Upper lobe of left lung (tissue), 6 donors: Measurements from ENCODE around the gene WFIKKN2. TPM values are rescaled to one million over a fixed set of nuclear protein-coding genes. Genes with fewer than 3 reads are reported as not detected.

Source experiments
- ATAC-seq, 2 donors: fragments of 200-7000 bp; cut with Tn5 transposase; one replicate each; pipeline ENCODE4 v1.9.1; 2022; ENCODE audit warnings: mild to moderate bottlenecking in 2 of 2, moderate library complexity in 2 of 2; ENCODE audit not compliant: low FRiP score in 2 of 2
- DNase-seq, 2 donors: peaks; one replicate each; pipeline ENCODE4 v3.0.0-alpha.2; 2019 to 2020
- H3K27ac ChIP-seq, 4 donors: fragments of 200-600 bp; sonication (generic); one replicate each; pipeline ENCODE4 v1.5.1; 2016 to 2019
- H3K27me3 ChIP-seq, 4 donors: fragments of 200-600 bp; sonication (generic); one replicate each; pipeline ENCODE4 v1.5.1; 2017 to 2019
- H3K36me3 ChIP-seq, 4 donors: fragments of 200-600 bp; sonication (generic); one replicate each; pipeline ENCODE4 v1.5.1; 2016 to 2019
- H3K4me1 ChIP-seq, 4 donors: fragments of 200-600 bp; sonication (generic); one replicate each; pipeline ENCODE4 v1.5.1; 2018 to 2019
- H3K4me3 ChIP-seq, 4 donors: fragments of 200-600 bp; sonication (generic); one replicate each; pipeline ENCODE4 v1.5.1; 2017 to 2019; ENCODE audit warnings: mild to moderate bottlenecking in 2 of 4, moderate library complexity in 1 of 4
- H3K9me3 ChIP-seq, 4 donors: fragments of 200-600 bp; sonication (generic); one replicate each; pipeline ENCODE4 v1.5.1; 2018 to 2019
- EP300 ChIP-seq, 4 donors: sonication (generic); formaldehyde crosslinking; IDR thresholded peaks; one replicate each; pipeline ENCODE4 v1.5.1; 2017; ENCODE audit warnings: antibody characterized with exemption in 4 of 4, control low read depth in 2 of 4
- POLR2A ChIP-seq, 4 donors: fragments of 450-650 bp; IDR thresholded peaks; one replicate each; pipeline ENCODE4 v1.5.1; 2016 to 2017; ENCODE audit warnings: antibody characterized with exemption in 4 of 4, mild to moderate bottlenecking in 2 of 4
- POLR2AphosphoS5 ChIP-seq, 2 donors: sonication (generic); formaldehyde crosslinking; IDR thresholded peaks; one replicate each; pipeline ENCODE4 v1.5.1; 2017; ENCODE audit warnings: antibody characterized with exemption in 2 of 2
- WGBS, 2 donors: methylation state at CpG; one replicate each; pipeline ENCODE4 v1.1.5; 2017 to 2018; 5-methylcytosine and 5-hydroxymethylcytosine counted together
- total RNA-seq, 6 donors: library from RNA; depleted of rRNA in 4 of 6; stranded (reverse); fragments of >200 nt in 4 of 6; gene quantifications; one replicate each; pipeline versions ENCODE4 v1.1.0 to v1.2.1, GENCODE V29; 2016 to 2021
- TF ChIP-seq, protein P1 (sequence below), 6 experiments: fragments of 450-650 bp in 4 of 6; fragments of 200-600 bp in 2 of 6; sonication (generic) in 2 of 6; IDR thresholded peaks; one replicate each; pipeline ENCODE4 v1.5.1; 2016 to 2019; ENCODE audit warnings: antibody characterized with exemption in 6 of 6
- donor health status: DM: no; HTN: no; CAD: no; lungs with moderate emphysema.
- donor health status: DM: no; HTN: yes; CAD: no; lungs with severe emphysema.

The WFIKKN2 gene
- total RNA-seq, 6 donors from 2014 or later = 0.23 TPM; not detected in 5

GRCh38 chr17:50808888-50809287 is 26.5 kb upstream of the WFIKKN2 start:
- ATAC-seq (no peak), DNase-seq (no peak)
- H3K4me1 ChIP-seq = no peaks in the 10 kb centered on the region
- H3K27ac ChIP-seq = no peak overlapping the region
- WGBS, 2 donors = 64 to 83% methylated on average over 3 of the region's 3 CpGs
- H3K4me3 ChIP-seq = no peak overlapping the region
- no peaks in the 10 kb centered on the region for H3K27me3 ChIP-seq
- TF ChIP-seq POLR2AphosphoS5 (IDR thresholded peaks at IDR 0.05) (no peak), POLR2A (IDR thresholded peaks at IDR 0.05) (no peak), EP300 (IDR thresholded peaks at IDR 0.05) (no peak)
- TF ChIP-seq, protein P1, sequence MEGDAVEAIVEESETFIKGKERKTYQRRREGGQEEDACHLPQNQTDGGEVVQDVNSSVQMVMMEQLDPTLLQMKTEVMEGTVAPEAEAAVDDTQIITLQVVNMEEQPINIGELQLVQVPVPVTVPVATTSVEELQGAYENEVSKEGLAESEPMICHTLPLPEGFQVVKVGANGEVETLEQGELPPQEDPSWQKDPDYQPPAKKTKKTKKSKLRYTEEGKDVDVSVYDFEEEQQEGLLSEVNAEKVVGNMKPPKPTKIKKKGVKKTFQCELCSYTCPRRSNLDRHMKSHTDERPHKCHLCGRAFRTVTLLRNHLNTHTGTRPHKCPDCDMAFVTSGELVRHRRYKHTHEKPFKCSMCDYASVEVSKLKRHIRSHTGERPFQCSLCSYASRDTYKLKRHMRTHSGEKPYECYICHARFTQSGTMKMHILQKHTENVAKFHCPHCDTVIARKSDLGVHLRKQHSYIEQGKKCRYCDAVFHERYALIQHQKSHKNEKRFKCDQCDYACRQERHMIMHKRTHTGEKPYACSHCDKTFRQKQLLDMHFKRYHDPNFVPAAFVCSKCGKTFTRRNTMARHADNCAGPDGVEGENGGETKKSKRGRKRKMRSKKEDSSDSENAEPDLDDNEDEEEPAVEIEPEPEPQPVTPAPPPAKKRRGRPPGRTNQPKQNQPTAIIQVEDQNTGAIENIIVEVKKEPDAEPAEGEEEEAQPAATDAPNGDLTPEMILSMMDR (IDR thresholded peaks at IDR 0.05) = no peak
- H3K36me3 ChIP-seq = no peaks in the 10 kb centered on the region
- no peaks in the 10 kb centered on the region for H3K9me3 ChIP-seq

- no peak overlapping the region for H3K27ac ChIP-seq
- no peaks in the 10 kb centered on the region for H3K27me3 ChIP-seq
- DNase-seq (no peak), ATAC-seq (no peak)
- no peak for TF ChIP-seq EP300 (IDR thresholded peaks at IDR 0.05)
- no peak for TF ChIP-seq POLR2AphosphoS5 (IDR thresholded peaks at IDR 0.05)
- no peak for TF ChIP-seq POLR2A (IDR thresholded peaks at IDR 0.05)
- TF ChIP-seq, protein P1 (IDR thresholded peaks at IDR 0.05) = no peak
- no peaks in the 10 kb centered on the region for H3K36me3 ChIP-seq
- H3K9me3 ChIP-seq = no peaks in the 10 kb centered on the region
- H3K4me1 ChIP-seq = peaks cover 3 to 6% (median 5%) of the 10 kb centered on the region in 4 donors
- no peak overlapping the region for H3K4me3 ChIP-seq
Observed at GRCh38 chr17:50813583-50813982, 21.8 kb upstream of the WFIKKN2 start.

GRCh38 chr17:50815400-50815799 is 20.0 kb upstream of the WFIKKN2 start:
- no peak overlapping the region for H3K27ac ChIP-seq
- H3K4me1 ChIP-seq = peaks cover 3 to 6% (median 5%) of the 10 kb centered on the region in 4 donors
- H3K9me3 ChIP-seq = no peaks in the 10 kb centered on the region
- 32 to 48% methylated on average over 3 of the region's 3 CpGs for WGBS, 2 donors
- H3K27me3 ChIP-seq = no peaks in the 10 kb centered on the region
- TF ChIP-seq POLR2AphosphoS5 (IDR thresholded peaks at IDR 0.05) (no peak), POLR2A (IDR thresholded peaks at IDR 0.05) (no peak), EP300 (IDR thresholded peaks at IDR 0.05) (no peak)
- TF ChIP-seq, protein P1 (IDR thresholded peaks at IDR 0.05) = no peak
- DNase-seq (no peak), ATAC-seq (no peak)
- no peak overlapping the region for H3K4me3 ChIP-seq
- no peaks in the 10 kb centered on the region for H3K36me3 ChIP-seq

DNA sequence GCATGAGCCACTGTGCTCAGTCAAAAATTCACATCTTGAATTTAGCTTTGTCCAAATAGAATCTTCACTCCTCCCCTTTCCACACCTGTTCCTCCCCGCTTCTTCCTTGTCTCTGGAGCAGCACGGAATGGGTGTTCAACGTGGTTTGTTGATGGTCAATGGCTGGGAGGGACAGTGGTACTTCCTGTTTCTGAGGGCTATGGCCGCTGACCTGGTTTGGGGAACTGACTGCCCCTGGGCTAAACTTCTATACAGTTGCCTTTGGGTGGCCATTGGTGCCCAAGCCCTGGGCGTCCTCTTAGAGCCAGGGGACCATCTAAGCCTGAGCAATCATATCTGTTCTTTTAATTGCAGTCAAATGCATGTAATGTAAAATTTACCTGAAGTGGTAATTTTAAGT is 19.1 kb upstream of the WFIKKN2 start:
- TF ChIP-seq EP300 (IDR thresholded peaks at IDR 0.05) (no peak), POLR2AphosphoS5 (IDR thresholded peaks at IDR 0.05) (no peak), POLR2A (IDR thresholded peaks at IDR 0.05) (no peak)
- TF ChIP-seq, protein P1 (IDR thresholded peaks at IDR 0.05) = no peak
- ATAC-seq = no peak
- Histone ChIP-seq H3K27me3 (no peaks in the 10 kb centered on the region), H3K27ac (no peak overlapping the region), H3K4me3 (no peak overlapping the region), H3K36me3 (no peaks in the 10 kb centered on the region), H3K4me1 (peaks cover 3 to 6% (median 5%) of the 10 kb centered on the region in 4 donors), H3K9me3 (no peaks in the 10 kb centered on the region)
- no peak for DNase-seq
- 64 to 83% methylated on average over 5 of the region's 5 CpGs for WGBS, 2 donors
